UCSD-AML1 (cell line): Measurements from ENCODE around the gene MSI2.

Experiments
- DNase-seq: peaks from one replicate; lab custom pipeline; 2025; ENCODE audit not compliant: unreplicated experiment; lab: John Stamatoyannopoulos, UW

MSI2 gene

GRCh38 chr17:57561072-57561861 is 304.9 kb downstream of the MSI2 start:
- no peak for DNase-seq

GRCh38 chr17:57562184-57562698 is 305.9 kb downstream of the MSI2 start:
- DNase-seq = no peak

- no peak for DNase-seq
These were observed 307.6 kb downstream of the MSI2 start for GRCh38 chr17:57563958-57564357.

- DNase-seq = no peak
These were observed 308.9 kb downstream of the MSI2 start for GRCh38 chr17:57565176-57565575.

GRCh38 chr17:57566721-57567120 is 310.4 kb downstream of the MSI2 start:
- no peak for DNase-seq

GRCh38 chr17:57567251-57567650 is 310.9 kb downstream of the MSI2 start:
- DNase-seq = no peak

GRCh38 chr17:57568340-57568739 is 312.0 kb downstream of the MSI2 start:
- no peak for DNase-seq

GRCh38 chr17:57569021-57569420 is 312.7 kb downstream of the MSI2 start:
- no peak for DNase-seq

GRCh38 chr17:57569853-57570252 is 313.5 kb downstream of the MSI2 start:
- DNase-seq = no peak

GRCh38 chr17:57570724-57571344 is 314.5 kb downstream of the MSI2 start:
- no peak for DNase-seq

- DNase-seq = no peak
These were observed 315.7 kb downstream of the MSI2 start for GRCh38 chr17:57572062-57572461.

- DNase-seq = no peak
These were observed 316.3 kb downstream of the MSI2 start for GRCh38 chr17:57572600-57572999.

GRCh38 chr17:57574040-57574513 is 317.8 kb downstream of the MSI2 start:
- DNase-seq = no peak

- DNase-seq = no peak
These were observed 320.4 kb downstream of the MSI2 start for GRCh38 chr17:57576744-57577143.

GRCh38 chr17:57577751-57578607 is 321.7 kb downstream of the MSI2 start:
- DNase-seq = no peak

- DNase-seq = no peak
These were observed 322.4 kb downstream of the MSI2 start for GRCh38 chr17:57578608-57579225.

- DNase-seq = no peak
These were observed 322.9 kb downstream of the MSI2 start for GRCh38 chr17:57579245-57579644.

- DNase-seq = no peak
These were observed 323.9 kb downstream of the MSI2 start for GRCh38 chr17:57580055-57580739.

GRCh38 chr17:57582881-57583756 is 326.8 kb downstream of the MSI2 start:
- no peak for DNase-seq
